Mucosa of descending colon (tissue), 3 donors: ENCODE data around the gene SENP6. TPM values are rescaled to one million over a fixed set of nuclear protein-coding genes. Genes with fewer than 3 reads are reported as not detected.
"Not testable (repeated sequence)": the region's sequence is repeated elsewhere in the genome, so short reads cannot be mapped to it uniquely, and the experiment has no call there.

Source experiments
- ATAC-seq: fragments of 200-7000 bp; cut with Tn5 transposase; one replicate; pipeline ENCODE4 v1.9.1; 2020; ENCODE audit warnings: mild to moderate bottlenecking, moderate library complexity
- DNase-seq, 3 donors: peaks; one replicate each; pipeline ENCODE4 v3.0.0-alpha.2; 2020
- H3K36me3 ChIP-seq: fragments of 200-600 bp; one replicate; pipeline ENCODE4 v1.8.0; 2021; ENCODE audit warnings: low read depth, mild to moderate bottlenecking
- H3K4me1 ChIP-seq: fragments of 200-600 bp; one replicate; pipeline ENCODE4 v1.8.0; 2021; ENCODE audit warnings: low read depth, mild to moderate bottlenecking
- H3K4me3 ChIP-seq: fragments of 200-600 bp; one replicate; pipeline ENCODE4 v1.8.0; 2021; ENCODE audit warnings: mild to moderate bottlenecking
- H3K9me3 ChIP-seq: fragments of 200-600 bp; one replicate; pipeline ENCODE4 v1.8.0; 2021; ENCODE audit warnings: mild to moderate bottlenecking
- intact Hi-C, 2 donors: fragments of 100-400 bp; cut with DNase I in 1 of 2; cut with micrococcal nuclease in 1 of 2; formaldehyde crosslinking; loops; one replicate each; pipeline versions ENCODE4 v1.11.0 to v1.11.1; 2022; cut with DNase I, micrococcal nuclease
- total RNA-seq, 3 donors: library from RNA; stranded (reverse); fragmentation: NEBNext Ultra II Directional in 2 of 3; extraction: Animal tissue kit (Norgen Biotek cat#: 25700) in 2 of 3; gene quantifications; one replicate each; pipeline versions ENCODE4 v1.2.1 to v1.2.4, GENCODE V29; 2021 to 2023
- TF ChIP-seq, protein P1 (sequence below): fragments of 200-600 bp; IDR thresholded peaks from one replicate; pipeline ENCODE4 v1.8.0; 2022; ENCODE audit warnings: antibody characterized with exemption, mild to moderate bottlenecking
- donor health status: DM: no; HTN: no; CAD: no; lungs with moderate emphysema.
- donor health status: DM: no; HTN: no; CAD: no.
- donor health status: DM: no; HTN: yes; CAD: no.

SENP6 gene
- total RNA-seq, 3 donors from 2014 or later, result 72.2 to 117 (median 84.4) TPM

DNA sequence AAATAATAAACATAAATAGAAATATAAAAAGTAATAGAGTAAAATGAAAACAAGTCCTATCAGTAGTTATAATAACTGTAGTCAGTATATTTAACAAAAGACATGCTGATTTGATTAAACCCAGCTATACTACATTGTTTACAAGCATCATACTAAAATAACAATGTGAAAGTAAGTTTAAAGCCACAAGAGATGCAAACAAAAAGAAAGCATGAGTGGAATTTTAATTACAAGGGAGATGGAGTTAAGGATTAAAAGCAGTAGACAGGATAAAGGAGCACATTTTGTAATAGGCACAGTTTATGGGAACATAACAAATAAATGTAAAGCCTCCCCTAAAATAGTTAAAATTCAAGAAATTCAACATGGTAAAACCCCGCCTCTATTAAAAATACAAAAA lies 41.5 kb downstream of the SENP6 start:
- no peak for ATAC-seq

GRCh38 chr6:75656479-75656878 lies 54.8 kb downstream of the SENP6 start:
- Histone ChIP-seq H3K36me3 (peaks cover 7% of the 10 kb centered on the region), H3K4me3 (no peak overlapping the region), H3K4me1 (peaks cover 12% of the 10 kb centered on the region), H3K9me3 (no peaks in the 10 kb centered on the region)
- TF ChIP-seq, protein P1, sequence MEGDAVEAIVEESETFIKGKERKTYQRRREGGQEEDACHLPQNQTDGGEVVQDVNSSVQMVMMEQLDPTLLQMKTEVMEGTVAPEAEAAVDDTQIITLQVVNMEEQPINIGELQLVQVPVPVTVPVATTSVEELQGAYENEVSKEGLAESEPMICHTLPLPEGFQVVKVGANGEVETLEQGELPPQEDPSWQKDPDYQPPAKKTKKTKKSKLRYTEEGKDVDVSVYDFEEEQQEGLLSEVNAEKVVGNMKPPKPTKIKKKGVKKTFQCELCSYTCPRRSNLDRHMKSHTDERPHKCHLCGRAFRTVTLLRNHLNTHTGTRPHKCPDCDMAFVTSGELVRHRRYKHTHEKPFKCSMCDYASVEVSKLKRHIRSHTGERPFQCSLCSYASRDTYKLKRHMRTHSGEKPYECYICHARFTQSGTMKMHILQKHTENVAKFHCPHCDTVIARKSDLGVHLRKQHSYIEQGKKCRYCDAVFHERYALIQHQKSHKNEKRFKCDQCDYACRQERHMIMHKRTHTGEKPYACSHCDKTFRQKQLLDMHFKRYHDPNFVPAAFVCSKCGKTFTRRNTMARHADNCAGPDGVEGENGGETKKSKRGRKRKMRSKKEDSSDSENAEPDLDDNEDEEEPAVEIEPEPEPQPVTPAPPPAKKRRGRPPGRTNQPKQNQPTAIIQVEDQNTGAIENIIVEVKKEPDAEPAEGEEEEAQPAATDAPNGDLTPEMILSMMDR, result no peak
- no peak for ATAC-seq
- intact Hi-C loops, result no loop called here
- DNase-seq, result no peak

More for the DNA sequence above, 41.5 kb downstream of the SENP6 start:
- Histone ChIP-seq H3K36me3 (no peaks in the 10 kb centered on the region), H3K4me3 (no peak overlapping the region), H3K9me3 (no peaks in the 10 kb centered on the region), H3K4me1 (no peaks in the 10 kb centered on the region)
- intact Hi-C loops, result no loop called here
- DNase-seq, result no peak
- TF ChIP-seq, protein P1, result no peak

- TF ChIP-seq, protein P1, result no peak
- ATAC-seq (peak; percentile 76), DNase-seq (no peak)
- intact Hi-C loops, result no loop called here
- H3K9me3 ChIP-seq, result no peaks in the 10 kb centered on the region
- H3K36me3 ChIP-seq, result peaks cover 7% of the 10 kb centered on the region
- H3K4me1 ChIP-seq, result peaks cover 12% of the 10 kb centered on the region
- H3K4me3 ChIP-seq, result no peak overlapping the region
Measured at GRCh38 chr6:75657327-75657726, 55.6 kb downstream of the SENP6 start.

DNA sequence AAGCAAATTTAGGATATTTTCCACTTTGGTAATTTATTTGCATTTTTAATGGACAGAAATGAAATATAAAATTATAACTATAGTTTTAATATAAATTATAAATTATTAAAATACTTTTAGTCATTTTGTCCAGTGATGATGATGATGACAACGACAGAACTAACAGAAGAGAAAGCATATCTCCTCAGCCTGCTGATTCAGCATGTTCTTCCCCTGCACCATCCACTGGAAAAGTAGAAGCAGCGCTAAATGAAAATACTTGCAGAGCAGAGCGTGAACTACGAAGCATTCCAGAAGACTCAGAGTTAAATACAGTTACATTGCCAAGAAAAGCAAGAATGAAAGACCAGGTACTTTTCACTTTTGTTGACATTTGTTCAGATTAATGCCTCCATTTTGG lies 64.9 kb downstream of the SENP6 start:
- Histone ChIP-seq H3K4me1 (no peaks in the 10 kb centered on the region), H3K4me3 (no peak overlapping the region), H3K9me3 (no peaks in the 10 kb centered on the region), H3K36me3 (peaks cover 6% of the 10 kb centered on the region)
- intact Hi-C loops, result no loop called here
- TF ChIP-seq, protein P1, result no peak
- DNase-seq (no peak), ATAC-seq (no peak)

- Histone ChIP-seq H3K4me1 (no peaks in the 10 kb centered on the region), H3K4me3 (no peak overlapping the region), H3K36me3 (no peaks in the 10 kb centered on the region), H3K9me3 (no peaks in the 10 kb centered on the region)
- intact Hi-C loops, result no loop called here
- TF ChIP-seq, protein P1, result no peak
- no peak for DNase-seq
- ATAC-seq, result no peak
Measured at GRCh38 chr6:75673884-75674283, 72.2 kb downstream of the SENP6 start.

DNA sequence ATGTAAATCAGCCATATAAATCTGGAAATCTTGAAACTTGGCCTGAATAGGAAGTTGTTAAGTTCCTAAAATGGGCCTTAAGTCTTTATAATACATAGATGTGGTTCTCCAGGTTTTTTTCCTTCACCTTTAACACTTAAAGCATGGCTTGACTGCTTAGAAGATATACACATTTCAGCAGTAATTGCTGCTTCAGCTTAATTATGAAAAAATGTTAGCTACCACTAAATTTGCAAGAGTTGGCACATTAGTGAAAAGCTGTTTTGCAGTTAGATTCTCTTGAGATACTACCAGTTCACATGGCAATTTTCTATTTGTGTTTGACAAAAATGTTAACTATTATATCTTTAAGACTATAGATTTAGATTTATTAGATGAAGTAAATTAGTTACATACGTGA lies 74.7 kb downstream of the SENP6 start:
- H3K36me3 ChIP-seq, result peaks cover 16% of the 10 kb centered on the region
- H3K4me3 ChIP-seq, result no peak overlapping the region
- H3K9me3 ChIP-seq, result no peaks in the 10 kb centered on the region
- TF ChIP-seq, protein P1, result no peak
- DNase-seq, result no peak
- H3K4me1 ChIP-seq, result no peaks in the 10 kb centered on the region
- intact Hi-C loops, result no loop called here
- ATAC-seq, result no peak

DNA sequence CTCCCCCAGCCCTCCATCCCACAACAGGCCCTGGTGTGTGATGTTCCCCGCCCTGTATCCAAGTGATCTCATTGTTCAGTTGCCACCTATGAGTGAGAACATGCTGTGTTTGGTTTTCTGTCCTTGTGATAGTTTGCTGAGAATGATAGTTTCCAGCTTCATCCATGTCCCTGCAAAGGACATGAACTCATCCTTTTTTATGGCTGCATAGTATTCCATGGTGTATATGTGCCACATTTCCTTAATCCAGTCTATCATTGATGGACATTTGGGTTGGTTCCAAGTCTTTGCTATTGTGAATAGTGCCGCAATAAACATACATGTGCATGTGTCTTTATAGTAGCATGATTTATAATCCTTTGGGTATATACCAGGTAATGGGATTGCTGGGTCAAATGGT lies 80.9 kb downstream of the SENP6 start:
- H3K4me3 ChIP-seq, H3K4me1 ChIP-seq, H3K9me3 ChIP-seq, DNase-seq, ATAC-seq, intact Hi-C loops: not testable (repeated sequence)
- H3K36me3 ChIP-seq, result peaks cover 16% of the 10 kb centered on the region

GRCh38 chr6:75683005-75683404 lies 81.3 kb downstream of the SENP6 start:
- DNase-seq, ATAC-seq, H3K9me3 ChIP-seq, H3K4me3 ChIP-seq, intact Hi-C loops, H3K4me1 ChIP-seq: not testable (repeated sequence)
- peaks cover 16% of the 10 kb centered on the region for H3K36me3 ChIP-seq

- H3K4me3 ChIP-seq, H3K9me3 ChIP-seq, H3K4me1 ChIP-seq, ATAC-seq, DNase-seq, intact Hi-C loops, H3K36me3 ChIP-seq: not testable (repeated sequence)
Measured at GRCh38 chr6:75687535-75687934, 85.9 kb downstream of the SENP6 start.
